GM12892 (cell line): Measurements from ENCODE around the gene PPIF.

Source experiments
- POLR2A ChIP-seq: IDR thresholded peaks from 2 replicates; pipeline ENCODE4 v1.6.1; 2011; ENCODE audit warnings: low read depth, low read length, control low read depth
- POLR2AphosphoS5 ChIP-seq: IDR thresholded peaks from 2 replicates; pipeline ENCODE4 v1.6.1; 2011; ENCODE audit warnings: low read depth, low read length, control low read depth

DNA sequence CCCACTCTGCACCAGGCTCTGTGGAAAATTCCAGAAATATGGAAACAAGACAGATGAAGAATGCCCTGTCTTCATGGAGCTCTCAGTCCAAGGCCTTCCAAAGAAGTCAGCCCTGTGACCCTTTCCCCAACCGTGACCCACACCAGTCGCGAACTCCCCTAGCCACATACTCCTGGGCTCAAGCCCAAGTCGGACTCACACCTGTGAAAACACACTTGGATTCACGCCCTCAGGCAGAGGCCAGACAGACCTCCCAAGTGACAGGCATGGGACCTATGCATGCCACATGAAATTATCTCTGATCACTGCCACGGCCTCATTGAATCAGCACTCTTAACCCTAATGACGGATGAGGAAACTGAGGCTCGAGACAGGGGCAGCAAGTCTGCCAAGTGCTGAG lies 55.7 kb downstream of the PPIF start:
- TF ChIP-seq POLR2A (no peak), POLR2AphosphoS5 (no peak)
